NCI-H2081 treated with DMSO at 0.1 percent for 48 hours (cell line): ENCODE results near the gene CDH13.

ENCODE experiments used
- DNase-seq: peaks from one replicate; lab custom pipeline; 2025; lab: John Stamatoyannopoulos, UW

The CDH13 gene

GRCh38 chr16:83439412-83439811 is 812.6 kb downstream of the CDH13 start:
- no peak for DNase-seq

DNA sequence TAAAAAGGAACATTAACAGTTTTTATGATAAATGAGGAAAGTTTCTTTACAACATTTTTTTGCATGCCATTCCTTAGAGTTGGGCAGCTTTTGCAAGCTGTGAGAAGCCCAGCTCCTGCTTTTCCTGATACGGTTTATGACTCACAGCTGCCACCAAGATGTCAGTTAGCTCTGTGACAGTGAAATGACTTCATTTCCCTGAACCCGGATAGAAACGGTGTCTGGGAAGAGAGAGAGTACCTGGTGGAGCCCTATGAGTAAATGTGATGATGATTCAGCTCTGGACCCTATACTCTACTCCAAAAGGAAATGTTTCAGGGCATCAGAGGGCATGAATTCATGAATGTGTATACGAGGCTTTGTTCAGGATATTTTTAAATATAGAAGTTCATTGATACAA is 814.7 kb downstream of the CDH13 start:
- DNase-seq = no peak

GRCh38 chr16:83443972-83444371 is 817.2 kb downstream of the CDH13 start:
- no peak for DNase-seq

GRCh38 chr16:83447560-83447959 is 820.8 kb downstream of the CDH13 start:
- DNase-seq = no peak

DNA sequence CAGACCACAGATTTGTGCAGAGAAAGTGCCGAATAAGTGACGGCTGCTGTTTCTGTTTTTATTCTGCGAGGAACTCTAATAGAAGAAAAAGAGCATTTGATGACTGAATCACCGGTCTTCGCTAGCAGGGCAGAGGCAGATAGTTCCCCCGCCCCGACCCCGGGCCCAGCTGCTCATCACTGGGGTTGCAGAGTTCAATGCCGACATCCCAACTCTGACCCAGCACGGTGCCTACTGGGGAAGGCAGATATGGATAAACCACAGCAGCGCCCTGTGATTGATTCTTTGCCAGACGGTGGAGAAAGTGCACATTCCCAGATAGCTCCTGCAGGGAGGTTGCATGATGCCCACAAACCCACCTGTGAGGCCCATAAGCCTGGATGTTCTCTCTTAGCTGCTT is 823.1 kb downstream of the CDH13 start:
- DNase-seq = no peak

DNA sequence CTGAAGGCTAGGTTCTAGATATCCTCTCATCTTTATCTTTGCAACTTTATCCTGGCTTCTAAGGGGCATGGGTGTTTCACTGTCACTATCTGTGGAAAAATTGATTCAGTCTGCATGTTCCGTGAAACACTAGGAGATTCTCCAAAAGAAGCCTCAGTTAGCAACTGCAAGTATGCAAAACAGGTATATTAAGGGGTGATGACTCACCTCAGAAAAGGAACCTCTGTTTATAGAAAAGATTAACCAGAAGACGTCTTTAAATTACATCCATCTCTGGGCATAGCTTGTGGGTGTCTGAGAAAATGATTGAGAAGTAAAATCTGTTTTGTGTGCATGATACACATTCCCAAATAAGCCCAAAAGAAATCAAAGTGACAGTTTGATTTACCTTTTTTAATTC is 827.2 kb downstream of the CDH13 start:
- DNase-seq = no peak

GRCh38 chr16:83455716-83456115 is 828.9 kb downstream of the CDH13 start:
- DNase-seq = no peak

- DNase-seq = no peak
These were observed 830.2 kb downstream of the CDH13 start for GRCh38 chr16:83456934-83457333.

- DNase-seq = no peak
These were observed 831.8 kb downstream of the CDH13 start for GRCh38 chr16:83458612-83459011.

DNA sequence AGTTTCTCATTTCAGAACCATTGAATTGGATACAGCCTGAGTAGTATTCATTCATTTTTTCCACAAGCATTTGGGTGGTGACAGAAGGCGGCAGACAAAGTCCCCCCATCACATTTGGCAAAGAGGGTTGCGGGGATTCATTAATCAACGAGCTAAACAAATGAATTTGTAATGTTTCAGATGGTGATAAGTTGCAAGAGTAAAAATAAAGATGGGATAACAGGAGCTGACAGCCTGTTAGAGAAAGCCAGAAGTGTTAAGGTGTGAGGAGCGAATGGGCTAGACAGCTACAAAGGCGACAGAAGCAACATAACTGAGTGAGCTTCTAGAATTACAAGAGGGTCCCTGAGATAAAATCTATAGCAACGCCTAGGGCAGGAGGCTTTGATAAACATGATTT is 838.2 kb downstream of the CDH13 start:
- DNase-seq = no peak

DNA sequence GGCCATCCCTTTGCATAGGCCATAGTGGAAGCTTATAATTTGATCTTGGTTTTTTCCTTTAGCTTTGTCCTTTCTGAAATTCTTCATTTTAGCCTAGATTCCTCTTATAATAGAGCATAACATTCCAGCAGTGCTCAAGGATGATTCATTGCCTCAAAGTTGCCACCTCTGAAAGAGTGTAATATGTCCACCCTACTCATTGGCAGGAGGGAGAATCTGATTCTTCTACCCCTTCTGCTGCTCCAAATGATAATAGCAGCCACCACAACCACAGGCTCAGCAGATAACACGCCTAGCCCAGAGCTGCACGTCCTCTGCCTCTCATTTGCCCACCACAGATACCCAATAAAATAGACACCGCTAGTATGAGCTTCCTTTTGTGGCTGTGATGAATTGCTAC is 843.6 kb downstream of the CDH13 start:
- DNase-seq = no peak

DNA sequence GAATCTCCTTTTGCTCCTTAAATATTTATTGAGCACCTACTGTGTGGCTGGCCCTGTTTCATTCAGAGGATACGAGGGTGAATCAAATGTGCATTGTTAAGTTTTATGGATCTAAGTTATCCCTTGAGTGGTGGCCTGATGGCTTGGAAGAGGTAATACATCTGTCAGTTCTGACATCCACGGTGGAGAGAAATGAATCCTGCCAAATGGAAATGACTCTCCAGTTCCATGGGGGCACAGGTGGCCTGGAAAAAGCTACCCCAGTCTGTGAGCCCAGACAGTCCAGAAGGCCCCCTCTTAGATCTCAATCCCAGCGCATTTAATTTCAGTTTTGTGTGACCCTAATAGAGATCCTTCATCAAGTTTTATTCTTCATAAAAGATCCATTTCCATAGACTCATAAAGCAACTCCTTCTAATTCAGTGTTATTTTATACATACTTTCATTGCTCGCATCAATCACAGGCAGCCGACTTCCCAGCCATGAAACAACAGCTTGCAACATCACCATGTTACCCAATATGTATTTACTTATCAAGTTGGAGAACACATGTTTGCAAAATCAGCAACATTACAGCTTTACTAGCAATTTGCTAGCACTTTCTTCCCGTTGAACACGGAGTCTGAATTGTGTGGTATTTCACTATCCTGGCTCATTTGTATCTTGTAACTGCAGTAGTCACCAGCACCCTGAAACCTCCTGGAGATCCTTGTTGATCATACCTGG is 846.2 kb downstream of the CDH13 start:
- DNase-seq = no peak

GRCh38 chr16:83473926-83474650 is 847.3 kb downstream of the CDH13 start:
- no peak for DNase-seq

- no peak for DNase-seq
These were observed 848.3 kb downstream of the CDH13 start for GRCh38 chr16:83475108-83475507.

DNA sequence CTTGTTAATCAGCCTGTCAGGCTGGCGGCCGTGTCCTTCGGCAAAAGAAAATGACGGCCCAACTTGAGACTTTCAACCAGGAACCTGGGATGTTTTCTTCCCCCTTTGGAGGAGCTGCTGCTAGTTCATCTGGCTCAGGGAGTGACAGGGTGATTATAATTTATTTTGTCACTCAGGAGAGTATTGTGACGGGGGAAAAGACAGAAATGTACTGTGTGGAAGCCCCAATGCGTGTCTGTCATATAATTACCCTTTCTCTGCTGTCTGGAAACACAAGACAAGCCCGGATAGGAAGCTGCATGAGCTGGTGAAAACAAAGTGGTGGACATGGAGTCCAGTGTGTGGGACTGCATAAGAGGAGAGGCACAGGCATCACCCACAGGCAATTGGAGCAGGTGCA is 854.8 kb downstream of the CDH13 start:
- no peak for DNase-seq

DNA sequence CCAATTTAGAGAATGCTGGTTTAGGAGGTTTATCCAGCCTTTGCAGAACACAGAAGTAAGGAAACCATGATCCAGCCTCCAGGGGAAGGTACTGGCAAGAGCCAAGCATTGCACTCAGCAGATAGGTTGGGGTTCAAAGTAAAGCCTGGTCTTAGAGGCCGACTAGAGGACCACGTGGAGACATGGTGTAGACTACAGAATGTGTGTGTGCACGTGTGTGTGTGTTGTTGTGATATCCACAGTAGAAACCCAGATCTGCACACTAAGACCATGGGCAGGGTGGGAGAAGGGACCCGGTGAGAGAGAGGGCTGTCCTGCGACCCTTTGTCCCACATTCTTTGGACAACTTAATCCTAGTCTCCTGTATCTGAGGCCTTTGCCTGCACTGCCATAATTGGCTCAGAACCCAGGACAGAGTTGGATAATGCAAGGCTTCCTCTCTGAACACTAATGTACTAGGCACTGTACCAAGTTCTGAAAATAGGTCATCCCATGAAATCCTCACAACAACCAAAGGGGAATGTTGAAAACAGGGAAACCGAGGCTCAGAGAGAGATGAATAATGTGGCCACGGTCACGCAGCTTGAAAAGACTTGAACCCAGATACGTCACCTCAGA is 855.9 kb downstream of the CDH13 start:
- DNase-seq = no peak

- no peak for DNase-seq
These were observed 863.3 kb downstream of the CDH13 start for GRCh38 chr16:83490073-83490472.

DNA sequence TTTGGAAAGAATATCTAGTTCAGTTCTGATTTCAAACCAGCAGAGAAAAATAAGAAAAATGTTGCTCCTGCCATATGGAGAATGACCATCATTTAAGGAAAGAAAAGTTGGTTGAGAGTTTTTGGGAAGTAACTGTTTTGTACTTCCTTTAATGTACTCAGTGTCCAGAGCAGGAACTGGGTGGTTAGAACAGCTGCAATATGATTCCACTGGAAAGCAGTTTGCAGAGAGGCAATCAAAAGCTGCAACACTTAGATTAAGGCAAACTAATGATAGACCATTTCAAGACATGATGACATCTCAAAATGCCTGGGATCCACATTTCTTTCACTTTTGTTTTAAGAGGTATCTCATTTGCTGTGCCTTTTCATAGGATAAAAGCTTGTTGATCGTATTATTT is 867.7 kb downstream of the CDH13 start:
- DNase-seq = no peak

GRCh38 chr16:83501481-83501880 is 874.7 kb downstream of the CDH13 start:
- no peak for DNase-seq

GRCh38 chr16:83508295-83508694 is 881.5 kb downstream of the CDH13 start:
- DNase-seq = no peak

- no peak for DNase-seq
These were observed 882.5 kb downstream of the CDH13 start for GRCh38 chr16:83509316-83509715.

GRCh38 chr16:83510906-83511305 is 884.1 kb downstream of the CDH13 start:
- no peak for DNase-seq

DNA sequence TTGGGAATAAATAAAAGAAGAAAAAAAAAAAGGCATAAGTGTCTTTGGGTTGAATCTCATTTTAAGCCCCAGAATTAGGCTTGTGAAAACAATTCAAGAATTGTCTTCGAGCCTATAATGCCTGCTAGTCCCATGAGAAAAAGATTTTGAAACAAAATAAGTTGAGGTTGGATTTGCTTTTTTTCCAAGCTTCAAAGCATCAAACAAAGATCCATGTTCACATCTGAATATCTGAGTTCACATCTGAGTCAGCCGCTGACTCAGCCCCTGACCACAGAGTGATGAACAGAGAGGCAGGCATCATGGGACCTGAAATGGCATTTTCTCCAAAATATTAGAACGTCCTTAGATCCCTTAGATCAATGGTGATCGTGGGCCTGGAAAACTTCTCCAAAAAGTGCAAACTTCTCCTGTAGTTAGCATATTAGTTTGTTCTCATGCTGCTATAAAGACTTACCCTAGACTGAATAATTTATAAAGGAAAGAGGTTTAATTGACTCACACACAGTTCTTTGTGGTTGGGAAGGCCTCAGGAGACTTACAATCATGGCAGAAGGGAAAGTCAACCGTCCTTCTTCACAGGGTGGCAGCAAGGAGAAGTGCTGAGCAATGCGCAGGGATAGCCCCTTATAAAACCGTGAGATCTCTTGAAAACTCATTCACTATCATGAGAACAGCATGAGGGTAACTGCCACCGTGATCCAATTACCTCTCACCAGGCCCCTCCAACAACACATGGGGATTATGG is 886.4 kb downstream of the CDH13 start:
- DNase-seq = no peak
